Neural progenitor cell (in vitro differentiated cells): ENCODE data around the gene CHTF8. TPM values are rescaled to one million over a fixed set of nuclear protein-coding genes. Genes with fewer than 3 reads are reported as not detected.
"Not testable (repeated sequence)": the region's sequence is repeated elsewhere in the genome, so short reads cannot be mapped to it uniquely, and the experiment has no call there.

Source experiments
- DNase-seq: peaks from one replicate; pipeline ENCODE4 v3.0.0-alpha.2; 2016; ENCODE audit warnings: low spot score
- H2AFZ ChIP-seq: fragments of 200-600 bp; sonication (generic); replicated peaks from 2 replicates; pipeline ENCODE4 v1.6.1; 2016; ENCODE audit warnings: antibody characterized with exemption
- H3F3A ChIP-seq: fragments of 200-600 bp; sonication (generic); 2 replicates; pipeline ENCODE4 v1.6.1; 2016; ENCODE audit warnings: antibody characterized with exemption, low read depth
- H3K27ac ChIP-seq: fragments of 200-600 bp; sonication (generic); 2 replicates; pipeline ENCODE4 v1.5.1; 2016; ENCODE audit warnings: mild to moderate bottlenecking
- H3K27me3 ChIP-seq: fragments of 200-600 bp; sonication (generic); 2 replicates; pipeline ENCODE4 v1.6.1; 2016; ENCODE audit warnings: mild to moderate bottlenecking, moderate library complexity
- H3K36me3 ChIP-seq: fragments of 200-600 bp; sonication (generic); 2 replicates; pipeline ENCODE4 v1.5.1; 2016
- H3K4me1 ChIP-seq: fragments of 200-600 bp; sonication (generic); 2 replicates; pipeline ENCODE4 v1.6.1; 2016; ENCODE audit warnings: mixed run types
- H3K4me2 ChIP-seq: fragments of 200-600 bp; sonication (generic); 2 replicates; pipeline ENCODE4 v1.6.1; 2016
- H3K4me3 ChIP-seq: fragments of 200-600 bp; sonication (generic); 2 replicates; pipeline ENCODE4 v1.5.1; 2016
- H3K79me2 ChIP-seq: fragments of 200-600 bp; sonication (generic); 2 replicates; pipeline ENCODE4 v1.6.1; 2016; ENCODE audit warnings: low read depth
- H3K9ac ChIP-seq: fragments of 200-600 bp; sonication (generic); 2 replicates; pipeline ENCODE4 v1.6.1; 2016
- H3K9me3 ChIP-seq: fragments of 200-600 bp; sonication (generic); 2 replicates; pipeline ENCODE4 v1.5.1; 2016; ENCODE audit warnings: low read depth
- H4K20me1 ChIP-seq: fragments of 200-600 bp; sonication (generic); 2 replicates; pipeline ENCODE4 v1.6.1; 2016; ENCODE audit warnings: low read depth
- H3K27ac Mint-ChIP-seq: 3 replicates; pipeline ENCODE4 v1.8.0; 2021; ENCODE audit warnings: mixed read lengths
- H3K27me3 Mint-ChIP-seq: 2 replicates; pipeline ENCODE4 v1.8.0; 2022; ENCODE audit warnings: low read depth, mild to moderate bottlenecking, inconsistent platforms, moderate library complexity, mixed read lengths; ENCODE audit not compliant: insufficient read depth
- H3K36me3 Mint-ChIP-seq: 3 replicates; pipeline ENCODE4 v1.8.0; 2021; ENCODE audit warnings: mixed read lengths
- H3K4me1 Mint-ChIP-seq: 3 replicates; pipeline ENCODE4 v1.8.0; 2021; ENCODE audit warnings: mixed read lengths
- H3K4me3 Mint-ChIP-seq: 3 replicates; pipeline ENCODE4 v1.8.0; 2021; ENCODE audit warnings: mild to moderate bottlenecking, moderate library complexity, mixed read lengths
- H3K9me3 Mint-ChIP-seq: 3 replicates; pipeline ENCODE4 v1.8.0; 2020; ENCODE audit warnings: mixed read lengths
- CTCF ChIP-seq: fragments of 200-600 bp; sonication (generic); IDR thresholded peaks from 2 replicates; pipeline ENCODE4 v1.5.1; 2017; ENCODE audit warnings: antibody characterized with exemption, mild to moderate bottlenecking
- EZH2 ChIP-seq: fragments of 200-600 bp; sonication (generic); IDR thresholded peaks from 2 replicates; pipeline ENCODE4 v1.6.1; 2017; ENCODE audit warnings: antibody characterized with exemption, mild to moderate bottlenecking, moderate library complexity
- EZH2phosphoT487 ChIP-seq: fragments of 200-600 bp; sonication (generic); IDR thresholded peaks from 2 replicates; pipeline ENCODE4 v1.6.1; 2017; ENCODE audit warnings: antibody characterized with exemption
- total RNA-seq: library from RNA; depleted of rRNA; stranded (reverse); fragments of >200 nt; gene quantifications from 2 replicates; pipeline ENCODE4 v1.2.3, GENCODE V29; 2015; ENCODE audit warnings: low replicate concordance

CHTF8 gene
- total RNA-seq, 1 donor from 2014 or later = 99.8 TPM

GRCh38 chr16:69130461-69130860, 1.9 kb downstream of the CHTF8 start:
- H3F3A ChIP-seq = peaks cover 33% of the 10 kb centered on the region
- H3K4me1 Mint-ChIP-seq = peaks cover 38% of the 10 kb centered on the region
- peak overlapping the region; percentile 98 for H3K4me3 ChIP-seq
- no peak overlapping the region for H2AFZ ChIP-seq
- H3K9me3 ChIP-seq = no peaks in the 10 kb centered on the region
- DNase-seq = no peak
- peaks cover 15% of the 10 kb centered on the region for H3K4me1 ChIP-seq
- H3K27me3 Mint-ChIP-seq = peaks cover 6% of the 10 kb centered on the region
- H3K36me3 Mint-ChIP-seq = peaks cover 13% of the 10 kb centered on the region
- no peaks in the 10 kb centered on the region for H3K9me3 Mint-ChIP-seq
- H3K27me3 ChIP-seq = no peaks in the 10 kb centered on the region
- H3K36me3 ChIP-seq = peaks cover 7% of the 10 kb centered on the region
- H3K27ac Mint-ChIP-seq = no peak overlapping the region
- H3K4me3 Mint-ChIP-seq = peak overlapping the region; percentile 98
- H3K79me2 ChIP-seq = peaks cover 95% of the 10 kb centered on the region
- peak overlapping the region; percentile 89 for H3K4me2 ChIP-seq
- H3K9ac ChIP-seq = no peak overlapping the region
- H4K20me1 ChIP-seq = peaks cover 48% of the 10 kb centered on the region
- H3K27ac ChIP-seq = no peak overlapping the region
- no peak for TF ChIP-seq CTCF

- Histone ChIP-seq H3K27me3 (no peaks in the 10 kb centered on the region), H3F3A (peaks cover 41% of the 10 kb centered on the region), H3K27ac (no peak overlapping the region), H3K9ac (no peak overlapping the region), H3K4me1 (peaks cover 11% of the 10 kb centered on the region), H3K79me2 (peaks cover 95% of the 10 kb centered on the region), H4K20me1 (peaks cover 57% of the 10 kb centered on the region), H3K36me3 (peaks cover 7% of the 10 kb centered on the region), H3K4me3 (no peak overlapping the region), H2AFZ (no peak overlapping the region), H3K4me2 (no peak overlapping the region), H3K9me3 (no peaks in the 10 kb centered on the region)
- no peak for DNase-seq
- Mint-ChIP-seq H3K9me3 (no peaks in the 10 kb centered on the region), H3K27me3 (peaks cover 6% of the 10 kb centered on the region), H3K27ac (no peak overlapping the region), H3K4me3 (no peak overlapping the region), H3K4me1 (peaks cover 25% of the 10 kb centered on the region), H3K36me3 (peaks cover 15% of the 10 kb centered on the region)
- TF ChIP-seq EZH2phosphoT487 = no peak
- no peak for TF ChIP-seq CTCF
- no peak for TF ChIP-seq EZH2
Observed at GRCh38 chr16:69127966-69128510, 4.3 kb downstream of the CHTF8 start.

- not testable (repeated sequence) for H3K4me3 ChIP-seq, H3K27ac ChIP-seq, H3K9me3 ChIP-seq, H2AFZ ChIP-seq, H3K9me3 Mint-ChIP-seq, H3K4me2 ChIP-seq, H3K9ac ChIP-seq, H3K36me3 ChIP-seq, H3K27me3 ChIP-seq, H3K27me3 Mint-ChIP-seq, H3K4me3 Mint-ChIP-seq, DNase-seq
- Histone ChIP-seq H3K79me2 (peaks cover 100% of the 10 kb centered on the region), H3K4me1 (peaks cover 11% of the 10 kb centered on the region), H3F3A (peaks cover 34% of the 10 kb centered on the region), H4K20me1 (peaks cover 57% of the 10 kb centered on the region)
- H3K27ac Mint-ChIP-seq = peak overlapping the region; percentile 83
- H3K4me1 Mint-ChIP-seq = peaks cover 22% of the 10 kb centered on the region
- peaks cover 18% of the 10 kb centered on the region for H3K36me3 Mint-ChIP-seq
Observed at GRCh38 chr16:69126801-69127200, 5.6 kb downstream of the CHTF8 start.

GRCh38 chr16:69126221-69126620, 6.2 kb downstream of the CHTF8 start:
- no peak overlapping the region for H3K4me3 Mint-ChIP-seq
- no peaks in the 10 kb centered on the region for H3K9me3 Mint-ChIP-seq
- Histone ChIP-seq H3F3A (peaks cover 30% of the 10 kb centered on the region), H2AFZ (no peak overlapping the region), H3K27me3 (no peaks in the 10 kb centered on the region), H3K4me3 (no peak overlapping the region), H3K4me2 (no peak overlapping the region), H4K20me1 (peaks cover 57% of the 10 kb centered on the region), H3K27ac (no peak overlapping the region), H3K9me3 (no peaks in the 10 kb centered on the region), H3K79me2 (peaks cover 95% of the 10 kb centered on the region), H3K36me3 (peaks cover 7% of the 10 kb centered on the region), H3K9ac (no peak overlapping the region), H3K4me1 (peaks cover 11% of the 10 kb centered on the region)
- H3K4me1 Mint-ChIP-seq = peaks cover 18% of the 10 kb centered on the region
- H3K27me3 Mint-ChIP-seq = peaks cover 2% of the 10 kb centered on the region
- DNase-seq = no peak
- H3K27ac Mint-ChIP-seq = no peak overlapping the region
- H3K36me3 Mint-ChIP-seq = peaks cover 20% of the 10 kb centered on the region
- TF ChIP-seq EZH2phosphoT487 (no peak), CTCF (no peak), EZH2 (no peak)

- not testable (repeated sequence) for H3K4me3 ChIP-seq, H3K27ac ChIP-seq, DNase-seq, H3K9me3 ChIP-seq, H2AFZ ChIP-seq, H3K9ac ChIP-seq, H3K4me3 Mint-ChIP-seq, H3K27me3 Mint-ChIP-seq, H3K4me1 Mint-ChIP-seq, H3K27me3 ChIP-seq, H3K4me2 ChIP-seq, H3K9me3 Mint-ChIP-seq, H3K36me3 ChIP-seq, H3K4me1 ChIP-seq, H3K27ac Mint-ChIP-seq
- peaks cover 82% of the 10 kb centered on the region for H3K79me2 ChIP-seq
- peaks cover 31% of the 10 kb centered on the region for H3K36me3 Mint-ChIP-seq
- H4K20me1 ChIP-seq = peaks cover 48% of the 10 kb centered on the region
- peaks cover 17% of the 10 kb centered on the region for H3F3A ChIP-seq
Observed at GRCh38 chr16:69124961-69125360, 7.4 kb downstream of the CHTF8 start.

GRCh38 chr16:69124406-69124805, 8.0 kb downstream of the CHTF8 start:
- H3K4me3 ChIP-seq, H3K27me3 ChIP-seq, H3K27me3 Mint-ChIP-seq, H3K4me1 ChIP-seq, H3K9ac ChIP-seq, H2AFZ ChIP-seq, H3K4me1 Mint-ChIP-seq, H3K36me3 ChIP-seq, H3K4me2 ChIP-seq, H3K4me3 Mint-ChIP-seq, DNase-seq, H3K9me3 ChIP-seq, H3K27ac Mint-ChIP-seq, H3K9me3 Mint-ChIP-seq, H3K27ac ChIP-seq: not testable (repeated sequence)
- Histone ChIP-seq H3K79me2 (peaks cover 77% of the 10 kb centered on the region), H4K20me1 (peaks cover 44% of the 10 kb centered on the region), H3F3A (peaks cover 17% of the 10 kb centered on the region)
- H3K36me3 Mint-ChIP-seq = peaks cover 29% of the 10 kb centered on the region
